G401 (cell line): Measurements from ENCODE around the gene CD37. TPM values are rescaled to one million over a fixed set of nuclear protein-coding genes. Genes with fewer than 3 reads are reported as not detected.
A peak's percentile ranks its signal among the peaks of the same experiment; 100 is the strongest.
"Not testable (repeated sequence)": the region's sequence is repeated elsewhere in the genome, so short reads cannot be mapped to it uniquely, and the experiment has no call there.

ENCODE experiments used
- DNase-seq: peaks from one replicate; pipeline ENCODE4 v3.0.0-alpha.2; 2015; ENCODE audit warnings: low spot score
- in situ Hi-C: cut with HindIII; loops from 2 replicates; pipeline ENCODE4 v1.10.0; 2016; ENCODE audit warnings: low sequenced_read_pairs, mixed read lengths
- total RNA-seq: library from RNA; depleted of rRNA; stranded (reverse); fragments of >200 nt; shearing (Covaris generic); gene quantifications from 2 replicates; pipeline ENCODE4 v1.2.3, GENCODE V29; 2014; rRNA removed

CD37 gene
- total RNA-seq, 1 experiment from 2014 or later = not detected

GRCh38 chr19:49364083-49364737 lies 29.0 kb downstream of the CD37 start:
- no peak for DNase-seq
- in situ Hi-C loops = no loop called here

GRCh38 chr19:49366110-49366509 lies 30.9 kb downstream of the CD37 start:
- in situ Hi-C loops = no loop called here
- no peak for DNase-seq

GRCh38 chr19:49368711-49369358 lies 33.6 kb downstream of the CD37 start:
- no peak for DNase-seq
- in situ Hi-C loops = no loop called here

GRCh38 chr19:49371184-49371583 lies 36.0 kb downstream of the CD37 start:
- in situ Hi-C loops = no loop called here

GRCh38 chr19:49373174-49373573 lies 38.0 kb downstream of the CD37 start:
- in situ Hi-C loops = not testable (repeated sequence)

More at GRCh38 chr19:49371184-49371583, 36.0 kb downstream of the CD37 start:
- no peak for DNase-seq

GRCh38 chr19:49374665-49375434 lies 39.6 kb downstream of the CD37 start:
- no peak for DNase-seq
- in situ Hi-C loops = no loop called here

More at GRCh38 chr19:49373174-49373573, 38.0 kb downstream of the CD37 start:
- not testable (repeated sequence) for DNase-seq

GRCh38 chr19:49378512-49378911 lies 43.3 kb downstream of the CD37 start:
- in situ Hi-C loops = no loop called here
- DNase-seq = no peak

GRCh38 chr19:49380391-49380790 lies 45.2 kb downstream of the CD37 start:
- DNase-seq = no peak
- in situ Hi-C loops = no loop called here

GRCh38 chr19:49382639-49383038 lies 47.4 kb downstream of the CD37 start:
- no peak for DNase-seq
- in situ Hi-C loops = no loop called here

GRCh38 chr19:49383599-49383998 lies 48.4 kb downstream of the CD37 start:
- DNase-seq = no peak
- in situ Hi-C loops = no loop called here

- DNase-seq = peak; percentile 70
- in situ Hi-C loops = no loop called here
These were observed 52.7 kb downstream of the CD37 start, which contains the start of gene KASH5 for GRCh38 chr19:49387936-49388372. Gene KASH5 (plus strand): TSS chr19:49388249. CDS start chr19:49390884, 2,635 bp downstream.

- DNase-seq = no peak
- in situ Hi-C loops = no loop called here
These were observed 54.2 kb downstream of the CD37 start for GRCh38 chr19:49389406-49389805.

Other genes starting within 250 kb of the CD37 start
- 326 and 361 TPM in 2 replicates for gene SNRNP70, start 250.0 kb upstream of the CD37 start, total RNA-seq
- 19.1 and 32.2 TPM in 2 replicates for gene LIN7B, start 221.0 kb upstream of the CD37 start, total RNA-seq
- 0.74 TPM in 1 of 2 replicates, not detected in the other for gene C19orf73, start 216.3 kb upstream of the CD37 start, total RNA-seq
- gene PPFIA3, start 215.9 kb upstream of the CD37 start, total RNA-seq = 101 and 111 TPM in 2 replicates
- 4.6 and 7.2 TPM in 2 replicates for gene HRC, start 180.0 kb upstream of the CD37 start, total RNA-seq
- gene TRPM4, start 177.6 kb upstream of the CD37 start, total RNA-seq = 17.5 and 18.6 TPM in 2 replicates
- 6.6 TPM in 1 of 2 replicates, not detected in the other for gene SLC6A16, start 10.2 kb upstream of the CD37 start, total RNA-seq
- gene TEAD2, start 27.0 kb downstream of the CD37 start, total RNA-seq = 30.2 and 33.2 TPM in 2 replicates
- gene DKKL1, start 28.5 kb downstream of the CD37 start, total RNA-seq = 6.2 and 7.3 TPM in 2 replicates
- not detected in 2 replicates for gene KASH5, start 52.8 kb downstream of the CD37 start, total RNA-seq
- gene PTH2, start 88.0 kb downstream of the CD37 start, total RNA-seq = not detected in 2 replicates
- 0.55 and 1.3 TPM in 2 replicates for gene GFY, start 90.0 kb downstream of the CD37 start, total RNA-seq
- 3.1 and 7.0 TPM in 2 replicates for gene SLC17A7, start 106.1 kb downstream of the CD37 start, total RNA-seq
- 148 and 183 TPM in 2 replicates for gene PIH1D1, start 116.4 kb downstream of the CD37 start, total RNA-seq
- gene ALDH16A1, start 117.8 kb downstream of the CD37 start, total RNA-seq = 50.9 and 65.6 TPM in 2 replicates
- 0.74 TPM in 1 of 2 replicates, not detected in the other for gene FLT3LG, start 138.8 kb downstream of the CD37 start, total RNA-seq
- 2,624 and 3,787 TPM in 2 replicates for gene RPL13A, start 152.2 kb downstream of the CD37 start, total RNA-seq
- gene RPS11, start 161.0 kb downstream of the CD37 start, total RNA-seq = 2,371 and 2,995 TPM in 2 replicates
- gene FCGRT, start 177.3 kb downstream of the CD37 start, total RNA-seq = 29.8 and 35.9 TPM in 2 replicates
- 0.74 and 10.8 TPM in 2 replicates for gene RCN3, start 192.6 kb downstream of the CD37 start, total RNA-seq
- 69.6 and 97.3 TPM in 2 replicates for gene NOSIP, start 245.2 kb downstream of the CD37 start, total RNA-seq
- gene PRRG2, start 245.9 kb downstream of the CD37 start, total RNA-seq = 1.9 TPM in 1 of 2 replicates, not detected in the other